Measurements from ENCODE around the gene CFAP47. TPM values are rescaled to one million over a fixed set of nuclear protein-coding genes. Genes with fewer than 3 reads are reported as not detected.
"Not testable (repeated sequence)": the region's sequence is repeated elsewhere in the genome, so short reads cannot be mapped to it uniquely, and the experiment has no call there.

The CFAP47 gene
- total RNA-seq: not detected

- DNase-seq: no peak
- no peaks in the 10 kb centered on the region for H3K27me3 Mint-ChIP-seq
- no peak for ATAC-seq
- H3K36me3 Mint-ChIP-seq: no peaks in the 10 kb centered on the region
- H3K4me1 Mint-ChIP-seq: no peaks in the 10 kb centered on the region
- H3K27ac Mint-ChIP-seq: no peak within 1 kb of the TSS
- H3K9me3 Mint-ChIP-seq (ENCODE audit: low read depth): peaks cover 2% of the 10 kb centered on the region
- H3K4me3 Mint-ChIP-seq: no peak within 1 kb of the TSS
- CTCF ChIA-PET: no interaction called here
Observed at GRCh38 chrX:35919536-35920309, at the start of gene CFAP47. Gene CFAP47 (plus strand): TSS chrX:35919734. CDS start chrX:35919800, 66 bp downstream.

DNA sequence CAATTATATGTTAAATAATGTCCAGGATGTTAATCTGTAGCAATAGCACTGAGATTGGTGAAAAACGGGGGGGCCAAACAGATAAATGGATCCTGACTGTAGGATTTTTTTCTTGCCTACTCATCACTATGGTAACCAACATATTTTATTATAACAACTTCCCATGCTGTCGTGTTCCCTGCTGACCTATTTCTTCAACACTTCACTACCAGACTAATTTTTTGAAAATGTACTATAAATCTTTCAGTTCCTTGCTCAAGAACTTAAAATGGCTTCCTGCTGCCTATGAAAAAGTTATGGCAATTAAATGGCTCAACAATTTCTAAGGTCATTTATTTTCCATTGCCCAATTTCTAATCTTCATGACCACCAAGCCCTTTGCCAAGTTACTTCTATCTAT lies 38.9 kb upstream of the CFAP47 start:
- Mint-ChIP-seq H3K4me1 (no peaks in the 10 kb centered on the region), H3K27me3 (no peaks in the 10 kb centered on the region), H3K27ac (no peak overlapping the region), H3K36me3 (no peaks in the 10 kb centered on the region), H3K9me3 (ENCODE audit: low read depth) (no peaks in the 10 kb centered on the region), H3K4me3 (no peak overlapping the region)
- CTCF ChIA-PET: no interaction called here
- no peak for ATAC-seq
- DNase-seq: no peak

DNA sequence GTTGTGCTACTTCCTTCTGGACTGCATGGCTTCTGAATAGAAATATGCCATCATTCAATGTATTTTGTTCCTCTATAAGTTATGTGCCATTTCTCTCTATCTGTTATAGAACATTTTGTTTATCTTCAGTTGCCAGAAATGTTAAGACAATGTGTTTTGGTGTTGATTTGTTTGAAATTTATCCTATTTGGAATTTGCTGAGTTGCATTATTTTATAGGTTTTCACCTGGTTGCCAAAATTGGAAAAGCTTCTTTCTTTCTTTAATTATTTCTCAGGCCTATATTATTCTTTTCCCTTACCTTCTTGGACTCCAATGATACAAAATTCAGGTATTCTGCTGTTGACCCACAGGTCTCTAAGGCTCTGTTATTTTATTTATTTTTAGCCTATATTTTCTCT lies 33.4 kb upstream of the CFAP47 start:
- CTCF ChIA-PET: no interaction called here
- H3K27me3 Mint-ChIP-seq: no peaks in the 10 kb centered on the region
- no peak overlapping the region for H3K27ac Mint-ChIP-seq
- H3K9me3 Mint-ChIP-seq (ENCODE audit: low read depth): no peaks in the 10 kb centered on the region
- H3K4me3 Mint-ChIP-seq: no peak overlapping the region
- no peak for ATAC-seq
- no peak for DNase-seq
- H3K36me3 Mint-ChIP-seq: no peaks in the 10 kb centered on the region
- H3K4me1 Mint-ChIP-seq: no peaks in the 10 kb centered on the region

GRCh38 chrX:35890699-35891098 lies 28.8 kb upstream of the CFAP47 start:
- H3K36me3 Mint-ChIP-seq: no peaks in the 10 kb centered on the region
- no peaks in the 10 kb centered on the region for H3K4me1 Mint-ChIP-seq
- CTCF ChIA-PET: no interaction called here
- no peak for ATAC-seq
- no peak overlapping the region for H3K27ac Mint-ChIP-seq
- H3K4me3 Mint-ChIP-seq: no peak overlapping the region
- H3K27me3 Mint-ChIP-seq: no peaks in the 10 kb centered on the region
- no peak for DNase-seq
- no peaks in the 10 kb centered on the region for H3K9me3 Mint-ChIP-seq (ENCODE audit: low read depth)

GRCh38 chrX:35986816-35987215 lies 67.3 kb downstream of the CFAP47 start:
- H3K4me1 Mint-ChIP-seq; H3K4me3 Mint-ChIP-seq; CTCF ChIA-PET; DNase-seq; H3K36me3 Mint-ChIP-seq; H3K9me3 Mint-ChIP-seq (ENCODE audit: low read depth); H3K27ac Mint-ChIP-seq; H3K27me3 Mint-ChIP-seq; ATAC-seq: not testable (repeated sequence)

- no peak for ATAC-seq
- no peaks in the 10 kb centered on the region for H3K36me3 Mint-ChIP-seq
- H3K4me3 Mint-ChIP-seq: no peak overlapping the region
- DNase-seq: no peak
- H3K27ac Mint-ChIP-seq: no peak overlapping the region
- H3K9me3 Mint-ChIP-seq (ENCODE audit: low read depth): peaks cover 3% of the 10 kb centered on the region
- no peaks in the 10 kb centered on the region for H3K27me3 Mint-ChIP-seq
- CTCF ChIA-PET: no interaction called here
- no peaks in the 10 kb centered on the region for H3K4me1 Mint-ChIP-seq
Observed at GRCh38 chrX:36007207-36007606, 87.7 kb downstream of the CFAP47 start.

DNA sequence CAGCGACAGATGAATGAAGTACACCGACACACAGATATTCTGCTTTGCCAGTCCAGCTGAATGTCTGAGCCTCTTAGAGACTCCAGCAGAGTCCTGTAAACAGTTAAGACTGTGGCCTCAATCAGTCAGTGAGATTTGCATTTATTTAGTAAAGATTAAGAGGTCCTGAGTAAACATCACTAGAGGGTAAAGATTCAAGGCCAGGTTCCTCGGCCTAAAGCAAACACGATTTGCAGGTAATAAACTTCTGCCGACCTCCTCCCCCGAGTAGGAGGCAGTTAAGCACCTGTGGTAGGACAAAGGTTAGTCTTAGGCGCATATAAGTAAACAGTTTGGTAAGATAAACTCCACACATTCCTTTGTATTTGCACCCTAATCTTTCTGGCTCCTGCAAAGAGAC lies 99.6 kb downstream of the CFAP47 start:
- DNase-seq (no peak), ATAC-seq (no peak)
- Mint-ChIP-seq H3K4me3 (no peak overlapping the region), H3K27ac (no peak overlapping the region), H3K27me3 (no peaks in the 10 kb centered on the region), H3K9me3 (ENCODE audit: low read depth) (peaks cover 3% of the 10 kb centered on the region), H3K36me3 (no peaks in the 10 kb centered on the region), H3K4me1 (no peaks in the 10 kb centered on the region)
- CTCF ChIA-PET: no interaction called here

GRCh38 chrX:36035550-36035949 lies 116.0 kb downstream of the CFAP47 start:
- Mint-ChIP-seq H3K27ac (no peak overlapping the region), H3K36me3 (no peaks in the 10 kb centered on the region), H3K27me3 (no peaks in the 10 kb centered on the region), H3K4me1 (no peaks in the 10 kb centered on the region), H3K4me3 (no peak overlapping the region), H3K9me3 (ENCODE audit: low read depth) (no peaks in the 10 kb centered on the region)
- DNase-seq: no peak
- no peak for ATAC-seq
- CTCF ChIA-PET: no interaction called here

GRCh38 chrX:36062778-36063177 lies 143.2 kb downstream of the CFAP47 start:
- H3K4me1 Mint-ChIP-seq: no peaks in the 10 kb centered on the region
- no peaks in the 10 kb centered on the region for H3K27me3 Mint-ChIP-seq
- ATAC-seq (no peak), DNase-seq (no peak)
- H3K27ac Mint-ChIP-seq: no peak overlapping the region
- H3K9me3 Mint-ChIP-seq (ENCODE audit: low read depth): peaks cover 2% of the 10 kb centered on the region
- CTCF ChIA-PET: no interaction called here
- no peaks in the 10 kb centered on the region for H3K36me3 Mint-ChIP-seq
- H3K4me3 Mint-ChIP-seq: no peak overlapping the region

DNA sequence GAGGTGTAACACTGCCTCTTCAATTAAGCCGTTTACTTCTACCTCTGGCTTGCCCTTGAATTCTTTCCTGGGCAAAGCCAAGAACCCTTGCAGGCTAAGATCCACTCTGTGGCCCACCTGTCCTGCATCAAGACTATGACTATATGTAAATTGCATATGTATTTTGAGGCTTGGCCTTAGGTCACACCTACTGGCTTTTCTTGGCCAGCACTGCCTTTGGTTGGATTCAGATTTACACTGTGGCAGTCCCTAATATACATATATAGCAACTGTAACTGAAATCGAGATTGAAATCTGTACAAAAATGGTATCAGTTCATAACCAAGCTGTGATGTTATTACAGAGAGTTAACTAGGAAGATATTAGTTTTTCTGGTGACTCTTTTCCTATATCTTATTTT lies 151.5 kb downstream of the CFAP47 start:
- DNase-seq: no peak
- Mint-ChIP-seq H3K27me3 (no peaks in the 10 kb centered on the region), H3K9me3 (ENCODE audit: low read depth) (no peaks in the 10 kb centered on the region), H3K36me3 (no peaks in the 10 kb centered on the region), H3K4me1 (no peaks in the 10 kb centered on the region), H3K27ac (no peak overlapping the region), H3K4me3 (no peak overlapping the region)
- ATAC-seq: no peak
- CTCF ChIA-PET: no interaction called here

DNA sequence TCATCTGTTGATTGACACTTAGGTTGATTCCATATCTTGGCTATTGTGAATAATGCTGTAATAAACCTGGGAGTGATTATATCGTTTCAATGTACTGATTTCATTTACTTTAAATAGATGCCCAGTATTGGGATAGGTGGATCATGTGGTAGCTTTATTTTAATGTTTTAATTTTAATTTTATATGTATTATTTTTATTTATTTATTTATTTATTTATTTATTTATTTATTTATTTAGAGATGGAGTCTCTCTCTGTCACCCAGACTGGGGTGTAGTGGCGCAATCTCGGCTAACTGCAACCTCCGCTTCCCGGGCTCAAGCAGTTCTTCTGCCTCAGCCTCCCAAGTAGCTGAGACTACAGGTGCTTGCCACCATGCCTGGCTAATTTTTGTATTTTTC lies 155.5 kb downstream of the CFAP47 start:
- H3K9me3 Mint-ChIP-seq (ENCODE audit: low read depth); H3K27ac Mint-ChIP-seq; ATAC-seq; H3K4me3 Mint-ChIP-seq; CTCF ChIA-PET; H3K4me1 Mint-ChIP-seq; DNase-seq; H3K27me3 Mint-ChIP-seq; H3K36me3 Mint-ChIP-seq: not testable (repeated sequence)

DNA sequence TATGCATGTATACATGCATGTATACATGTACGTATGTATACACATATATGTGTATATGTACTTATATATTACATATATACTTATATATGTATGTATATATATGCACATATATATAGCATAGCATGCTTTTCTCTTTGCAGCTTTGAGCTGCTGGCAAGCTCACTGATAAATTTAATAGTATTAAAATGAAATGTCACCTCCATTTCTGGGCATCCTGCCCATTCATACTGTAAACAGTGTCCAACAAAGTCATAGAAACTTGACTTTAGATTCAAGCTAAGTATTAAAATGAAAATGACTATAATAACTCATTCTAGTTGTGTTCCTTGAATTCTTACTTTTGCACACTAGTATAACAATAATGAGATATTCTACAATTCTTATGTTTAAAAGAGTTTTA lies 163.7 kb downstream of the CFAP47 start:
- H3K27ac Mint-ChIP-seq: no peak overlapping the region
- no peak overlapping the region for H3K4me3 Mint-ChIP-seq
- no peaks in the 10 kb centered on the region for H3K9me3 Mint-ChIP-seq (ENCODE audit: low read depth)
- CTCF ChIA-PET: no interaction called here
- H3K36me3 Mint-ChIP-seq: no peaks in the 10 kb centered on the region
- no peak for DNase-seq
- no peak for ATAC-seq
- H3K27me3 Mint-ChIP-seq: no peaks in the 10 kb centered on the region
- no peaks in the 10 kb centered on the region for H3K4me1 Mint-ChIP-seq

- no peak for ATAC-seq
- Mint-ChIP-seq H3K27me3 (no peaks in the 10 kb centered on the region), H3K4me1 (no peaks in the 10 kb centered on the region), H3K9me3 (ENCODE audit: low read depth) (no peaks in the 10 kb centered on the region), H3K27ac (no peak overlapping the region), H3K4me3 (no peak overlapping the region), H3K36me3 (no peaks in the 10 kb centered on the region)
- CTCF ChIA-PET: no interaction called here
- DNase-seq: no peak
Observed at GRCh38 chrX:36087366-36087765, 167.8 kb downstream of the CFAP47 start.

- H3K9me3 Mint-ChIP-seq (ENCODE audit: low read depth); DNase-seq; H3K27me3 Mint-ChIP-seq; ATAC-seq; H3K4me1 Mint-ChIP-seq; H3K27ac Mint-ChIP-seq; CTCF ChIA-PET; H3K4me3 Mint-ChIP-seq; H3K36me3 Mint-ChIP-seq: not testable (repeated sequence)
Observed at GRCh38 chrX:36088939-36089338, 169.4 kb downstream of the CFAP47 start.

DNA sequence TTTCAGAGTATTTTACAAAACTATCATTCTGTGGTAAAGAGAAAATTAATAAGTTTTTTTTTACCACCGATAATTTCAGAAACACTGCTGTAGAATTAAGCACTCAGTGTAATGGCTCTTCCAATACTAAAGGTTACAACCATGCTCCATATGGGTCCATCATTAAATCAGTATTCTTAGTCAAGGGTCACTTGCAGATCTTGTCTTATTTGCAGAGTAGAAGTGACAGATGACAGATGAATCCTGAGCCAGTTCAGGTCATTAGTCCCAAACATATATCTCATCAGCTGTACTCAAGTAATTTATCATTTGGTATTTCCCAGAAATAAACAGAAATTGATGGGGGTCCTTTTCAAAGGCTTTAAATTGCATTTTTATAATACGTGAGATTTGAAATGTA lies 182.9 kb downstream of the CFAP47 start:
- Mint-ChIP-seq H3K36me3 (no peaks in the 10 kb centered on the region), H3K4me1 (no peaks in the 10 kb centered on the region), H3K27ac (no peak overlapping the region), H3K27me3 (no peaks in the 10 kb centered on the region), H3K4me3 (no peak overlapping the region), H3K9me3 (ENCODE audit: low read depth) (peaks cover 2% of the 10 kb centered on the region)
- CTCF ChIA-PET: no interaction called here
- ATAC-seq (no peak), DNase-seq (no peak)

Measured in activated CD8-positive, alpha-beta memory T cell treated with anti-CD3 and anti-CD28 coated beads, Interleukin-2, amount 10 ng/mL, durations not matched to agents 7 days and 5 days (primary cell).